Activated T-cell treated with anti-CD3 and anti-CD28 coated beads, Interleukin-2, amount 50 U/mL, for 72 hours (primary cell): Measurements from ENCODE around the gene LFNG. TPM values are rescaled to one million over a fixed set of nuclear protein-coding genes. Genes with fewer than 3 reads are reported as not detected.

Source experiments
- ATAC-seq, 2 donors: fragments of 150-1000 bp; cut with Tn5 transposase; replicated peaks in 1 of 2; 2 replicates each; pipeline ENCODE4 v1.10.0; 2021; ENCODE audit warnings: moderate library complexity in 2 of 2, mild to moderate bottlenecking in 1 of 2
- DNase-seq, 2 donors: peaks; one replicate each; pipeline ENCODE4 v3.0.0; 2021 to 2022; ENCODE audit warnings: mixed read lengths in 1 of 2
- H3K27ac Mint-ChIP-seq: one replicate; pipeline ENCODE4 v1.8.0; 2022; ENCODE audit warnings: mild to moderate bottlenecking, moderate library complexity, mixed read lengths
- H3K27me3 Mint-ChIP-seq: one replicate; pipeline ENCODE4 v1.8.0; 2022; ENCODE audit warnings: low read depth, mixed read lengths
- H3K36me3 Mint-ChIP-seq, 2 donors: one replicate each; pipeline ENCODE4 v1.8.0; 2022; ENCODE audit warnings: mixed read lengths in 2 of 2, mild to moderate bottlenecking in 1 of 2; ENCODE audit not compliant: insufficient read depth in 2 of 2
- H3K4me1 Mint-ChIP-seq: one replicate; pipeline ENCODE4 v1.8.0; 2022; ENCODE audit warnings: low read depth, mixed read lengths
- H3K4me3 Mint-ChIP-seq, 2 donors: one replicate each; pipeline ENCODE4 v1.8.0; 2022; ENCODE audit warnings: mild to moderate bottlenecking in 2 of 2, mixed read lengths in 2 of 2, moderate library complexity in 2 of 2
- H3K9me3 Mint-ChIP-seq, 2 donors: one replicate each; pipeline ENCODE4 v1.8.0; 2022; ENCODE audit warnings: mixed read lengths in 2 of 2
- total RNA-seq, 2 donors: library from RNA; stranded (reverse); gene quantifications; one replicate each; pipeline ENCODE4 v1.2.3, GENCODE V29; 2022

Gene LFNG, protein sequence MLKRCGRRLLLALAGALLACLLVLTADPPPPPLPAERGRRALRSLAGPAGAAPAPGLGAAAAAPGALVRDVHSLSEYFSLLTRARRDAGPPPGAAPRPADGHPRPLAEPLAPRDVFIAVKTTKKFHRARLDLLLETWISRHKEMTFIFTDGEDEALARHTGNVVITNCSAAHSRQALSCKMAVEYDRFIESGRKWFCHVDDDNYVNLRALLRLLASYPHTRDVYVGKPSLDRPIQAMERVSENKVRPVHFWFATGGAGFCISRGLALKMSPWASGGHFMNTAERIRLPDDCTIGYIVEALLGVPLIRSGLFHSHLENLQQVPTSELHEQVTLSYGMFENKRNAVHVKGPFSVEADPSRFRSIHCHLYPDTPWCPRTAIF
- 10 to 100 TPM; 23.0 to 30.0 TPM for total RNA-seq

GRCh38 chr7:2519119-2519930 is at the start of gene LFNG:
Gene LFNG (plus strand): TSS chr7:2519774. CDS start chr7:2519862, 88 bp downstream.
- ATAC-seq (peak; percentile 78 to 81), DNase-seq (peak; percentile 85 to 91)

GRCh38 chr7:2470204-2471021 is 49.2 kb upstream of the LFNG start:
- ATAC-seq (no peak), DNase-seq (no peak)
- H3K4me3 Mint-ChIP-seq, result no peak overlapping the region
- H3K27me3 Mint-ChIP-seq, result peaks cover 25% of the 10 kb centered on the region
- no peaks in the 10 kb centered on the region for H3K9me3 Mint-ChIP-seq
- peaks cover 6% of the 10 kb centered on the region for H3K4me1 Mint-ChIP-seq
- H3K36me3 Mint-ChIP-seq, result no peaks in the 10 kb centered on the region
- no peak overlapping the region for H3K27ac Mint-ChIP-seq

More at GRCh38 chr7:2519119-2519930, at the start of gene LFNG:
- Mint-ChIP-seq H3K27me3 (no peaks in the 10 kb centered on the region), H3K4me3 (peak within 1 kb of the TSS; percentile 97 to 98), H3K27ac (peak within 1 kb of the TSS; percentile 13), H3K4me1 (peaks cover 39% of the 10 kb centered on the region), H3K9me3 (no peaks in the 10 kb centered on the region), H3K36me3 (peaks cover 0 to 6% of the 10 kb centered on the region in 2 donors)

DNA sequence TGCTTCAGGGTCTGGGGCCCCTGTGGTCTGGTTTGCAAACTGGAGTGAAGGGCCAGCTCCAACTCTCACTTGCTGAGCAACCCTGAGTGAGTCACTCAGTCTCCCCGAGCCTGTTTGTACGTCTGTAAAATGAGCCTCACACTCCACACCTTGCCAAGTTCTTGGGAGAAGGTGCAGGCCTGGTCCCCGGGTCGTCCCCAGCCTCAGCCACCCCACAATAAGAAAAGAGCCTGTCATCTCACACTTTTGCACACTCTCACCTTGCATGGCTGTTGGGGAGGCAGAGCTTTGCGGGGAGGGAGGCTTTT is 48.6 kb upstream of the LFNG start:
- H3K9me3 Mint-ChIP-seq, result no peaks in the 10 kb centered on the region
- H3K27ac Mint-ChIP-seq, result no peak overlapping the region
- no peak for ATAC-seq
- no peak overlapping the region for H3K4me3 Mint-ChIP-seq
- no peak for DNase-seq
- H3K4me1 Mint-ChIP-seq, result peaks cover 6% of the 10 kb centered on the region
- peaks cover 25% of the 10 kb centered on the region for H3K27me3 Mint-ChIP-seq
- H3K36me3 Mint-ChIP-seq, result no peaks in the 10 kb centered on the region

DNA sequence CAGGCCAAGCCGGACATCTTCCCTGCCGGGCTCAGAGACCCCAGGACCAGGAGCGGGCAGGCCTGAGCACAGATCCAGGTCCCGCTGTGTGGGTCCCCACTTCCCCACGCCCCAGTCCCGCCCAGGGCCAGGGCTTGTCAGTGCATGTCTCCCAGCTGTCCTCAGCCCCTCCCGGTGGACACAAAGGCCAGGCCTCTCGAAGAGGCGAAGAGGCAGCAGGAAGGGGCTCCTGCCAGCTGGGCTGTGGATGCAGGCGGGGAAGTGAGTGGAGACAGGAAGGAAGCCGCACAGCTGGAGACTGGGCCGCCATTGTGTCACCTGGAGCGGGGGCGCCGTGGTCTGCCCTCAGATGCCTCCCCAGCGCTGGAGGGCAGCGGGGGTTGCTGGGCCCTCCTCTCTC is 48.2 kb upstream of the LFNG start:
- H3K27ac Mint-ChIP-seq, result no peak overlapping the region

DNA sequence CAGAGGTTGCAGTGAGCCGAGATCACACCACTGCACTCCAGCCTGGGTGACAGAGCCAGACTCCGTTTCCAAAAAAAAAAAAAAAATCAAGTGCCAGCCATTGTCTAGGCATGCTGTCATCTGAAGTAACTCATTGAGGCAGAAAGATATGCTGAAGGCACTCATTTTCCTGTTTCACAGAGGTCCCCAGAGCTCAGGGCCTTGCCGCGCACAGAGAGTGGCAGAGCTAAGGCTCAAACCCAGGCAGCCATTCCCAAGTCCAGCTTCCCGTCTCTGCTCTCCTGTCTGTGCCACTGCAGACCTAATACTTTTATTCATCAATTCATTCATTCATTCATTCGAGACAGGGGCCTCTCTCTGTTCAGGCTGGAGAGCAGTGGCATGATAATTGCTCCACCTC is 46.8 kb upstream of the LFNG start:
- H3K36me3 Mint-ChIP-seq, result no peaks in the 10 kb centered on the region
- no peaks in the 10 kb centered on the region for H3K9me3 Mint-ChIP-seq
- peaks cover 25% of the 10 kb centered on the region for H3K27me3 Mint-ChIP-seq
- no peak for DNase-seq
- H3K4me1 Mint-ChIP-seq, result peaks cover 6% of the 10 kb centered on the region
- no peak for ATAC-seq
- H3K27ac Mint-ChIP-seq, result no peak overlapping the region
- no peak overlapping the region for H3K4me3 Mint-ChIP-seq

More for the DNA sequence above, 48.2 kb upstream of the LFNG start:
- ATAC-seq (no peak), DNase-seq (no peak)
- Mint-ChIP-seq H3K4me3 (no peak overlapping the region), H3K27me3 (peaks cover 25% of the 10 kb centered on the region), H3K36me3 (no peaks in the 10 kb centered on the region), H3K9me3 (no peaks in the 10 kb centered on the region), H3K4me1 (peaks cover 6% of the 10 kb centered on the region)

- peaks cover 6% of the 10 kb centered on the region for H3K4me1 Mint-ChIP-seq
- no peak overlapping the region for H3K27ac Mint-ChIP-seq
- no peaks in the 10 kb centered on the region for H3K9me3 Mint-ChIP-seq
- H3K27me3 Mint-ChIP-seq, result peaks cover 25% of the 10 kb centered on the region
- no peaks in the 10 kb centered on the region for H3K36me3 Mint-ChIP-seq
- DNase-seq, result no peak
- no peak overlapping the region for H3K4me3 Mint-ChIP-seq
- ATAC-seq, result no peak
These were observed 45.9 kb upstream of the LFNG start for GRCh38 chr7:2473496-2474180.

DNA sequence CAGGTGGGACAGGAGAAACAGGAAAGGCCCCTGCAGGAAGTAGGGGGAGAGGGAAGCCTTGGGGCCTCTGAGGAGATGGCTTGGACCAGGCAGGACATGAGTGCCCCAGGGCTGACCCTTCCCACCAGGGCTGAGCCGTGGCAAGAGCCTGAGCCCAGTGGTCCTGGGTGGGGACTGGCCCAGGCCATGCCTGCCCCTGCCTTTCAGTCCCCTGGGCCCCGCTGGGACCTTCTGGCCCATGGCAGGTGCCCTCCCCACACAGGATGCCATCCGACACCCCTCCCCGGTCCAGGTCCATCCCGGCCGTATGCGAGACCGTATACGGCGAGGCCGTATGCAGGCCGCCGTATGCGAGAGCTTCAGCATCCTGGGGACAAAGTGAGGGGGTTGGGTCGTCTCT is 45.4 kb upstream of the LFNG start:
- no peaks in the 10 kb centered on the region for H3K36me3 Mint-ChIP-seq
- H3K27ac Mint-ChIP-seq, result no peak overlapping the region
- H3K9me3 Mint-ChIP-seq, result no peaks in the 10 kb centered on the region
- DNase-seq, result no peak
- peaks cover 19% of the 10 kb centered on the region for H3K27me3 Mint-ChIP-seq
- no peak for ATAC-seq
- no peak overlapping the region for H3K4me3 Mint-ChIP-seq
- H3K4me1 Mint-ChIP-seq, result no peaks in the 10 kb centered on the region

- no peaks in the 10 kb centered on the region for H3K4me1 Mint-ChIP-seq
- DNase-seq, result no peak
These were observed 44.5 kb upstream of the LFNG start for GRCh38 chr7:2474813-2475677.

DNA sequence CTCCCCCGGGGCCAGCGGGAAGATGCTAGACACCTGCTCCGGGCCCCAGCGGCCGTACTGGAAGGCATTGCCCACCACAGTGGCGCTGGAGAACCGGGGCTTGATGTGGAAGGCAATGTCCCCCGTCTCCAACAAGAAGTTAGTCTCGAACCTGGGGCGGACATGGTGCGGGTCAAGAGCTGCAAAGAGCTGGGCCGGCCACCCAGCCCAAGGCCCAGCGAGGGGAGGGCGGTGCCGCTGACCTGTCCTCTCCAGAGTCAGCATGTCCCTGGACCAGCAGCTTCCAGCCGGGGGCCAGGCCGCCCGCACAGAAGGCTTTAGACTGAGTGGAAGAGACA is 43.9 kb upstream of the LFNG start:
- Mint-ChIP-seq H3K27me3 (peaks cover 6% of the 10 kb centered on the region), H3K4me1 (no peaks in the 10 kb centered on the region), H3K9me3 (no peaks in the 10 kb centered on the region), H3K27ac (no peak overlapping the region), H3K4me3 (no peak overlapping the region), H3K36me3 (no peaks in the 10 kb centered on the region)
- ATAC-seq (no peak), DNase-seq (no peak)

More at GRCh38 chr7:2474813-2475677, 44.5 kb upstream of the LFNG start:
- H3K27ac Mint-ChIP-seq, result no peak overlapping the region
- no peak overlapping the region for H3K4me3 Mint-ChIP-seq
- no peaks in the 10 kb centered on the region for H3K36me3 Mint-ChIP-seq
- peaks cover 11% of the 10 kb centered on the region for H3K27me3 Mint-ChIP-seq
- ATAC-seq, result no peak
- H3K9me3 Mint-ChIP-seq, result no peaks in the 10 kb centered on the region

- Mint-ChIP-seq H3K36me3 (no peaks in the 10 kb centered on the region), H3K4me3 (no peak within 1 kb of the TSS), H3K27me3 (no peaks in the 10 kb centered on the region), H3K4me1 (no peaks in the 10 kb centered on the region), H3K9me3 (no peaks in the 10 kb centered on the region), H3K27ac (no peak within 1 kb of the TSS)
- DNase-seq (no peak), ATAC-seq (no peak)
These were observed 43.3 kb upstream of the LFNG start, which contains the start of gene GRIFIN for GRCh38 chr7:2476298-2476697. Gene GRIFIN (minus strand): TSS chr7:2476398. CDS start chr7:2476383, 15 bp downstream.

- no peak overlapping the region for H3K4me3 Mint-ChIP-seq
- DNase-seq (no peak), ATAC-seq (no peak)
- no peaks in the 10 kb centered on the region for H3K36me3 Mint-ChIP-seq
- H3K27me3 Mint-ChIP-seq, result no peaks in the 10 kb centered on the region
- no peak overlapping the region for H3K27ac Mint-ChIP-seq
- no peaks in the 10 kb centered on the region for H3K4me1 Mint-ChIP-seq
- no peaks in the 10 kb centered on the region for H3K9me3 Mint-ChIP-seq
These were observed 42.7 kb upstream of the LFNG start for GRCh38 chr7:2476776-2477446.
